Cardiac fibroblast (primary cell): ENCODE measurements around the gene PTBP1.

Experiments
- DNase-seq, 2 donors: peaks; one replicate each; pipeline versions ENCODE4 v3.0.0 to v3.0.0-alpha.2; 2010; ENCODE audit warnings: low read depth in 2 of 2
- H3K4me3 ChIP-seq, 2 donors: replicated peaks in 1 of 2; 1 replicate in 1 of 2; 2 replicates in 1 of 2; pipeline ENCODE4 v1.5.1; 2011; ENCODE audit warnings: low read depth in 2 of 2, low read length in 2 of 2, mild to moderate bottlenecking in 2 of 2, moderate library complexity in 1 of 2
- TF ChIP-seq, protein P1 (sequence below): IDR thresholded peaks from one replicate; pipeline ENCODE4 v1.5.1; 2011; ENCODE audit warnings: low read depth, mild to moderate bottlenecking, low read length, inconsistent platforms

Gene PTBP1

GRCh38 chr19:801030-801860, 4.0 kb downstream of the PTBP1 start:
- TF ChIP-seq, protein P1, sequence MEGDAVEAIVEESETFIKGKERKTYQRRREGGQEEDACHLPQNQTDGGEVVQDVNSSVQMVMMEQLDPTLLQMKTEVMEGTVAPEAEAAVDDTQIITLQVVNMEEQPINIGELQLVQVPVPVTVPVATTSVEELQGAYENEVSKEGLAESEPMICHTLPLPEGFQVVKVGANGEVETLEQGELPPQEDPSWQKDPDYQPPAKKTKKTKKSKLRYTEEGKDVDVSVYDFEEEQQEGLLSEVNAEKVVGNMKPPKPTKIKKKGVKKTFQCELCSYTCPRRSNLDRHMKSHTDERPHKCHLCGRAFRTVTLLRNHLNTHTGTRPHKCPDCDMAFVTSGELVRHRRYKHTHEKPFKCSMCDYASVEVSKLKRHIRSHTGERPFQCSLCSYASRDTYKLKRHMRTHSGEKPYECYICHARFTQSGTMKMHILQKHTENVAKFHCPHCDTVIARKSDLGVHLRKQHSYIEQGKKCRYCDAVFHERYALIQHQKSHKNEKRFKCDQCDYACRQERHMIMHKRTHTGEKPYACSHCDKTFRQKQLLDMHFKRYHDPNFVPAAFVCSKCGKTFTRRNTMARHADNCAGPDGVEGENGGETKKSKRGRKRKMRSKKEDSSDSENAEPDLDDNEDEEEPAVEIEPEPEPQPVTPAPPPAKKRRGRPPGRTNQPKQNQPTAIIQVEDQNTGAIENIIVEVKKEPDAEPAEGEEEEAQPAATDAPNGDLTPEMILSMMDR = no peak
- H3K4me3 ChIP-seq = peak overlapping the region; percentile 34 to 44
- peak; percentile 58 to 85 for DNase-seq

GRCh38 chr19:801861-802497, 4.7 kb downstream of the PTBP1 start:
- H3K4me3 ChIP-seq = peak overlapping the region; percentile 34 to 44
- TF ChIP-seq, protein P1 = no peak
- DNase-seq = peak; percentile 66 to 85

DNA sequence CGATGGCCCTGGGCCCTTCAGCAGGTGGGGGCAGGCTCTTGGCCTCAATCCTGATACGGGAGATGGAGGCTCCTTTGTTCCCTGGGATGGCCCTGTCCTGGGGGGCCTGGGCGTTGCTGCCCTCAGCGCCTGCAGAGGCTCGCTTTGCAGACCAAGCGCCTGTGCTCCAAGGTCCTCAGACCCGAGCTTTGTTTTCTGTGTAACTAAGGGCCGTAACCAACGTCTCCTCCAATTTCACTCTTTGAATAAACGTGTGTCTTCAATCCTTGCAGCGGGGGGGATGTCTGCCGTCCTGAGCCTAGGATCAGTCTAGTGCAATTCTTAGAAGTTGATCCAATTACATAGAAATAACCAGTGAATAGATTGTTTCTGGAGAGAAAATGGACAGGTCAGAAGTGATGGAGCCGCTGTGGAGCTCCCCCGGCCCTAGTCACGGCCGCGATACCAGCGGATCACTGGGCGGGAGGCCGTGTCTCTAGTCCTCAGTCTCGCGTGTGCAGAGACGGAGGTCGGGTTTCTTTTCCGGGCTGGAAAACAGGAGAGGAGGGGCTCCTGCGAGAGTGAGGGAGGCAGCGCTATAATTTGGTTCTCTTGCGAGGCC, 5.3 kb downstream of the PTBP1 start:
- TF ChIP-seq, protein P1 = no peak
- peak overlapping the region; percentile 34 to 44 for H3K4me3 ChIP-seq
- peak in 1 of 2 donors; percentile 54 for DNase-seq

- peak overlapping the region in 1 of 2 donors; percentile 44 for H3K4me3 ChIP-seq
Measured at GRCh38 chr19:803099-803561, 5.9 kb downstream of the PTBP1 start.

DNA sequence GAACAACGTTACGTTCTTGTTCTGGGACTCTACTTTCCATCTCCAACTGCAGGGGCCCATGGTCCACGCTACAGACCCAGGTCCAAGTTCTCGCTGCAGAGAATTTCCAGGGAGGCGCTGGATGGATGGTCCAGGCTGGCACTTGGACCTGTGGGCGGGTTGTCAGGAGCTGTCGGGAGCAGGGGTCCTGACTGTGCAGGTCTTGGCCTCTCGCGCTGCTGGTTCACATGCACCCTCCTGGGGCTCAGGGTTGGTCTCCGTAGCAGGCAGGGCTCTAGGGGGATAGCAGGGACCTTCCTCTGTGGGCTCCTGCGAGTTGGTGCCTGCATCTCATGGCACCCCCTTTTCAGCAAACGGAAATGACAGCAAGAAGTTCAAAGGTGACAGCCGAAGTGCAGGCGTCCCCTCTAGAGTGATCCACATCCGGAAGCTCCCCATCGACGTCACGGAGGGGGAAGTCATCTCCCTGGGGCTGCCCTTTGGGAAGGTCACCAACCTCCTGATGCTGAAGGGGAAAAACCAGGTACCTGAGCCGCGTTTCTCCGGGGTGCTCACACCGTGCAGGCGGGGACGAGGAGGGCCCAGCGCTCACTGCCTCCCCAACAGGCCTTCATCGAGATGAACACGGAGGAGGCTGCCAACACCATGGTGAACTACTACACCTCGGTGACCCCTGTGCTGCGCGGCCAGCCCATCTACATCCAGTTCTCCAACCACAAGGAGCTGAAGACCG, 6.6 kb downstream of the PTBP1 start:
- TF ChIP-seq, protein P1 = no peak
- DNase-seq = no peak

More at GRCh38 chr19:803099-803561, 5.9 kb downstream of the PTBP1 start:
- no peak for DNase-seq
- TF ChIP-seq, protein P1 = no peak

DNA sequence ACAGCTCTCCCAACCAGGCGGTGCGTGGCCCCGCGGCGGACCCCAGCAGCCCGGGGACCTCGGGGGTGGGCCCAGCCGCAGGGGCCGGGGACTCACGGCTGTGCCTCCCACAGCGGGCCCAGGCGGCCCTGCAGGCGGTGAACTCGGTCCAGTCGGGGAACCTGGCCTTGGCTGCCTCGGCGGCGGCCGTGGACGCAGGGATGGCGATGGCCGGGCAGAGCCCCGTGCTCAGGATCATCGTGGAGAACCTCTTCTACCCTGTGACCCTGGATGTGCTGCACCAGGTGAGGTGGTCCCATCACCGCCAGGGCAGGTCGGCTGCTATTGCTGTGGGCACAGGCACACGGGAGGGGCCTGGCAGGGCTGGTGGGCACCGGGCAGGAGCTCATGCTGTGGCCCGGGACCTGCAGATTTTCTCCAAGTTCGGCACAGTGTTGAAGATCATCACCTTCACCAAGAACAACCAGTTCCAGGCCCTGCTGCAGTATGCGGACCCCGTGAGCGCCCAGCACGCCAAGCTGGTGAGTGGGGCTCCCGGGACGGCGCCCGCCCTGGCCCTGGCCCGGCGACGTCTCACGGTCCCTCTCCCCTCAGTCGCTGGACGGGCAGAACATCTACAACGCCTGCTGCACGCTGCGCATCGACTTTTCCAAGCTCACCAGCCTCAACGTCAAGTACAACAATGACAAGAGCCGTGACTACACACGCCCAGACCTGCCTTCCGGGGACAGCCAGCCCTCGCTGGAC, 7.3 kb downstream of the PTBP1 start:
- TF ChIP-seq, protein P1 = no peak
- DNase-seq = no peak
- no peak overlapping the region for H3K4me3 ChIP-seq

More for the DNA sequence above, 6.6 kb downstream of the PTBP1 start:
- H3K4me3 ChIP-seq = no peak overlapping the region
